Heart left ventricle (tissue), 16 donors: ENCODE data around the gene INPP5D. TPM values are rescaled to one million over a fixed set of nuclear protein-coding genes. Genes with fewer than 3 reads are reported as not detected.

Experiments used
- ATAC-seq, 4 donors: fragments of 200-7000 bp; cut with Tn5 transposase; one replicate each; pipeline ENCODE4 v1.9.1; 2020 to 2022; ENCODE audit warnings: moderate library complexity in 4 of 4, mild to moderate bottlenecking in 3 of 4, moderate number of reproducible peaks in 1 of 4
- DNase-seq, 5 donors: peaks; one replicate each; pipeline ENCODE4 v3.0.0-alpha.2; 2020
- H3K27ac ChIP-seq, 12 donors: fragments of 200-600 bp; sonication (generic) in 4 of 12; one replicate each; pipeline versions ENCODE4 v1.5.0 to v1.8.0; 2016 to 2022; ENCODE audit warnings: mild to moderate bottlenecking in 2 of 12
- H3K27me3 ChIP-seq, 9 donors: fragments of 200-600 bp; sonication (generic) in 2 of 9; one replicate each; pipeline versions ENCODE4 v1.5.1 to v1.8.0; 2016 to 2022; ENCODE audit warnings: mild to moderate bottlenecking in 3 of 9
- H3K36me3 ChIP-seq, 9 donors: fragments of 200-600 bp; sonication (generic) in 2 of 9; one replicate each; pipeline versions ENCODE4 v1.5.0 to v1.8.0; 2018 to 2022; ENCODE audit warnings: mild to moderate bottlenecking in 2 of 9
- H3K4me1 ChIP-seq, 12 donors: fragments of 200-600 bp; sonication (generic) in 4 of 12; one replicate each; pipeline versions ENCODE4 v1.5.0 to v1.8.0; 2016 to 2022; ENCODE audit warnings: mild to moderate bottlenecking in 3 of 12
- H3K4me3 ChIP-seq, 12 donors: fragments of 200-600 bp; sonication (generic) in 4 of 12; one replicate each; pipeline versions ENCODE4 v1.5.0 to v1.8.0; 2017 to 2022; ENCODE audit warnings: mild to moderate bottlenecking in 9 of 12, moderate library complexity in 4 of 12
- H3K9me3 ChIP-seq, 12 donors: fragments of 200-600 bp; sonication (generic) in 4 of 12; one replicate each; pipeline versions ENCODE4 v1.5.0 to v1.8.0; 2016 to 2022; ENCODE audit warnings: mild to moderate bottlenecking in 1 of 12
- POLR2A ChIP-seq, 2 donors: fragments of 450-650 bp; IDR thresholded peaks; one replicate each; pipeline ENCODE4 v1.6.1; 2017; ENCODE audit warnings: antibody characterized with exemption in 2 of 2, mild to moderate bottlenecking in 2 of 2, moderate library complexity in 2 of 2
- WGBS, 4 donors: extraction: QIAGEN DNeasy Blood & Tissue Kit in 2 of 4; methylation state at CpG; one replicate each; pipeline versions ENCODE4 v1.1.5 to v1.1.7; 2013 to 2018; 5-methylcytosine and 5-hydroxymethylcytosine counted together
- intact Hi-C, 10 donors: fragments of 100-400 bp; cut with DNase I; formaldehyde crosslinking; loops; one replicate each; pipeline versions ENCODE4 v1.11.1 to v1.14.2; 2022
- polyA plus RNA-seq, 2 donors: library from polyadenylated mRNA; stranded (reverse); fragments of 200-250 nt; gene quantifications; one replicate each; pipeline ENCODE4 v1.2.3, GENCODE V29; 2013
- total RNA-seq, 9 donors: library from RNA; depleted of rRNA in 2 of 9; stranded (reverse); fragments of >200 nt in 2 of 9; fragmentation: NEBNext Ultra II Directional in 3 of 9; extraction: Animal tissue kit (Norgen Biotek cat#: 25700) in 3 of 9; gene quantifications; one replicate each; pipeline versions ENCODE4 v1.1.0 to v1.2.4, GENCODE V29; 2016 to 2023
- TF ChIP-seq, protein P1 (sequence below), 12 donors: fragments of 200-600 bp; sonication (generic) in 4 of 12; IDR thresholded peaks; one replicate each; pipeline versions ENCODE4 v1.5.0 to v1.8.0; 2018 to 2022; ENCODE audit warnings: antibody characterized with exemption in 12 of 12, mild to moderate bottlenecking in 5 of 12
- donor health status: ischemic (EF 13 %, LVEDD 7.1; RV severe dilation, severe dysfunction).
- donor health status: healthy with polysubstance abuse.
- donor health status: DM: no; HTN: yes; CAD: no.
- donor health status: DM: no; HTN: no; CAD: no.
- donor health status: ischemic (EF 25% LVEDD 6.9; RV normal size, moderate dysfunction).
- donor health status: ischemic (EF 25% LVEDD 5.7; RV mildly dilated, moderate dysfunction).
- donor health status: healthy.
- donor health status: DM: yes; HTN: yes; CAD: no.
- donor health status: ischemic (EF 35%, LVEDD 5.7; RV mildly dilated, moderate dysfunction).
- donor health status: nonischemic (EF 11% LVEDD 7.7; RV severe dilation, severe dysfunction).
- donor health status: DM: yes; HTN: yes; CAD: no.
- donor health status: PGD.
- donor health status: ischemic (EF 29% LVEDD 5.4; RV normal size, mild dysfunction).
- donor health status: nonischemic (EF 23%, LVEDD 6.1; RV moderate dilation, normal function).

Gene INPP5D
- total and polyA plus RNA-seq, 11 donors = 2.8 to 29.1 (median 4.9) TPM

DNA sequence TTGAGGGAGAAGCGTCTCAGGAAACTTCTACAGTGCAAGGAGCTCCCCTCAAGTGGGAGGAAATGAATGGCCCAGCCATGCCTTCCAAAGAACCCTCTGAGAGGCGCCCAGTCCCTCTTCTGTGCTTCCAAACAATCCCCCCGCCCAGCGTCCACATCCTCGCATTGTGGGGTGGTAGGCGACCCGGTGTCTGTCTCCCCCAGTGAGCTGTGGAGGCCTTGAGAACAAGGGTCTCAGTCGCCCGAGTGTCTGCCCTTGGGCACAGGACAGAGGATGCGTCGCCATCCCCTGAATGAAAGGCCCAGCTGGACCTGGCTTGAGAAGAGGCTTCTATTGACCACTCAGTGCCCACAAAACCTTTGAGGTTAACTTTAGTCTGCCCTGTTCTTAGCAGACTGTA lies 29.7 kb downstream of the INPP5D start:
- intact Hi-C loops = no loop called here
- TF ChIP-seq POLR2A (IDR thresholded peaks at IDR 0.05) = no peak
- TF ChIP-seq, protein P1, sequence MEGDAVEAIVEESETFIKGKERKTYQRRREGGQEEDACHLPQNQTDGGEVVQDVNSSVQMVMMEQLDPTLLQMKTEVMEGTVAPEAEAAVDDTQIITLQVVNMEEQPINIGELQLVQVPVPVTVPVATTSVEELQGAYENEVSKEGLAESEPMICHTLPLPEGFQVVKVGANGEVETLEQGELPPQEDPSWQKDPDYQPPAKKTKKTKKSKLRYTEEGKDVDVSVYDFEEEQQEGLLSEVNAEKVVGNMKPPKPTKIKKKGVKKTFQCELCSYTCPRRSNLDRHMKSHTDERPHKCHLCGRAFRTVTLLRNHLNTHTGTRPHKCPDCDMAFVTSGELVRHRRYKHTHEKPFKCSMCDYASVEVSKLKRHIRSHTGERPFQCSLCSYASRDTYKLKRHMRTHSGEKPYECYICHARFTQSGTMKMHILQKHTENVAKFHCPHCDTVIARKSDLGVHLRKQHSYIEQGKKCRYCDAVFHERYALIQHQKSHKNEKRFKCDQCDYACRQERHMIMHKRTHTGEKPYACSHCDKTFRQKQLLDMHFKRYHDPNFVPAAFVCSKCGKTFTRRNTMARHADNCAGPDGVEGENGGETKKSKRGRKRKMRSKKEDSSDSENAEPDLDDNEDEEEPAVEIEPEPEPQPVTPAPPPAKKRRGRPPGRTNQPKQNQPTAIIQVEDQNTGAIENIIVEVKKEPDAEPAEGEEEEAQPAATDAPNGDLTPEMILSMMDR (IDR thresholded peaks at IDR 0.05) = no peak
- Histone ChIP-seq H3K27ac (no peak overlapping the region), H3K36me3 (peaks cover 0 to 18% (median 0%) of the 10 kb centered on the region in 9 donors), H3K27me3 (no peaks in the 10 kb centered on the region), H3K9me3 (no peaks in the 10 kb centered on the region), H3K4me3 (no peak overlapping the region), H3K4me1 (peaks cover 0 to 81% (median 9%) of the 10 kb centered on the region in 12 donors)
- WGBS, 4 donors = 90 to 97% (median 93%) methylated on average over 11 of the region's 11 CpGs
- no peak for DNase-seq
- ATAC-seq = no peak

DNA sequence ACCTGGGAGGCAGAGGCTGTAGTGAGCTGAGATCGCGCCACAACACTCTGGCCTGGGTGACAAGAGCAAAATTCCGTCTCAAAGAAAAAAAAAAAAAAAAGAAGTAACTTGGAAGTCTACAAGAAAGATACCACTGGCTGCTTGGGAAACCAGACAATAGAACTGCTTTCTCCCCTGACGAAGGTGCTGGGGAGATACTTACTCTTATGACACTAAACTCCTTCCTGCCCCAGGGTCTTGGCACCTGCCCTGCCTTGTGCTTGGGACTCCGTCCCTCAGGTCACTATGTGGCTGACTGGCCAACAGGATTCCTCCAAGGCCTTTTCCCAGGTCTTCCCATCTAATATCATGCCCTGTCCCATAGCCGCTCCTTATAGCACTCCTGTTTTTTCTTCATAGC lies 30.7 kb downstream of the INPP5D start:
- peaks cover 0 to 70% (median 3%) of the 10 kb centered on the region in 12 donors for H3K4me1 ChIP-seq
- 89 to 95% (median 91%) methylated on average over 6 of the region's 6 CpGs for WGBS, 4 donors
- no peak overlapping the region for H3K27ac ChIP-seq
- ATAC-seq (no peak), DNase-seq (no peak)
- TF ChIP-seq, protein P1 (IDR thresholded peaks at IDR 0.05) = no peak
- no peak for TF ChIP-seq POLR2A (IDR thresholded peaks at IDR 0.05)
- no peaks in the 10 kb centered on the region for H3K9me3 ChIP-seq
- intact Hi-C loops = no loop called here
- no peak overlapping the region for H3K4me3 ChIP-seq
- no peaks in the 10 kb centered on the region for H3K27me3 ChIP-seq
- H3K36me3 ChIP-seq = peaks cover 0 to 19% (median 0%) of the 10 kb centered on the region in 9 donors

DNA sequence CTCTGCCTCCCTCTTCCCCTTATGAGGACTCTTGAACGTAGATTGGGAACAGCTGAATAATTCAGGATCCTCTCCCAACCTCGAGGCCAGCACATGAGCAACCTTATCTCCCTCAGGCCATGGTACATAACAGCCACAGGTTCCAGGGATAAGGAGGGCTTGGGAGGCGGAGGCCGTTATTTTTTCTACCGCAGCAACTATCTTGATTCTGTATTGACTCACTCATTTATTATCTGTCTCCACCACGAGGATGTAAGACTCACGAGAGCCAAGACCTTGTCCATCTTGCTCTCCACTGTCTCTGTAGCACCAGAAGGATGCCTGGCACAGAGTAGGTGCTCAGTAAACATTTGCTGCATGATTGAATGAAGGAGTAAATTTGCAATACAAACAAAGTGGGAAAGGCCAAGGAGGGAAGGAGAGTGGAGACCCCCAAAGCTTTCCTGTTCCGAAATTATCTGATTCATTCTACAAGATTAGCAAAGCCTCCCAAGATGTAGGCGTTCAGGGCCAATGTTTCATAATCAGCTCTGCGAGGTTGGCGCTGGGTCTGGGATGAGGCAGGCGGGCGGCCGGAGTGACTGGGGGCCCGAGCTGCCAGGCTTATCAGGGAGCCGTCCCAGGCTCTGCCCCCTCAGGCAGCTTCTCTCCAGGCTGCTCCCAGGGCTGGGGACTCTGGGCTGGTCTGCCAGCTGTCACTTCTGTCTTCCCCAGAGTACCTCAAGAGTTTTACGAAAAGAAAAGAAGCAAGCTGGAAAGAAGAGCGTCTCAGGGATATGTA lies 31.6 kb downstream of the INPP5D start:
- ATAC-seq (no peak), DNase-seq (no peak)
- Histone ChIP-seq H3K36me3 (peaks cover 0 to 26% (median 0%) of the 10 kb centered on the region in 9 donors), H3K4me3 (no peak overlapping the region), H3K4me1 (peaks cover 0 to 61% (median 0%) of the 10 kb centered on the region in 12 donors), H3K27ac (peak overlapping the region in 1 of 12 donors; percentile 74), H3K9me3 (no peaks in the 10 kb centered on the region), H3K27me3 (no peaks in the 10 kb centered on the region)
- intact Hi-C loops = no loop called here
- TF ChIP-seq, protein P1 (IDR thresholded peaks at IDR 0.05) = no peak
- no peak for TF ChIP-seq POLR2A (IDR thresholded peaks at IDR 0.05)
- 75 to 79% (median 77%) methylated on average over 18 of the region's 18 CpGs for WGBS, 4 donors

DNA sequence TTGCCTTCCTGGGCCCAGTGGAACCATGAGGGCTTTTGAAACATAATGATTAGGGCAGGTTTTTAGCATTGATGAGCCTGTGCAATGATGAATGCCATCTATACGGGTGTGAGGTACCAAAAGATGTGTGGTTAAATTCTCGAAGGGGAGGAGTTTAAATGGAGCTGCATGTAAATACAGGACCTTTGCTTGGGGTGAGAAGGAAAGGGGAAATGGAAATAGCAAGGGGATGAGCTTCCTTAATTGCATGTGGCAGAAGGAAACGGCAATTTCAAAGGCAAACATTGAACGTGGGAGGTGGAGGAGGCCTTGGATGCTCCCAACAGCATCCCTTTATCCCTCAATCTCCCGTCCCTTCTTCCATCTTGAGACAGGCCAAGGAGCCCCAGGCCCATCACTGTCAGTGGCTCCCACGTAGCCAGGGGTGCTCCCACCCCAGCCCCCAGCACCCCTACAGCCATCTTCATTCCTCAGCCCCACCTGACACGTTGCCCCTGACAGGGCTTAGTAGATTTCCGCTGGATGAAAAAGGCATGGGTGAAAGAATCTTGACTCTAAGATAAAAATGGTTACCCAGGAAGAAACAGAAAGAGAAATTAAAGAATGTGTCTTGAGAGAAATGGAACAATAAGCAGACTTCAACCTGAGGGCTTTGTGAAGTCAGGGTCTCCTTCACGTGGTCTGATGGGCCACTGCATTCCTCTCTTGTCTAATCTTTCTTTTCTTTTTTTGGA lies 32.5 kb downstream of the INPP5D start:
- DNase-seq (no peak), ATAC-seq (peak in 1 of 4 donors; percentile 29)
- Histone ChIP-seq H3K9me3 (no peaks in the 10 kb centered on the region), H3K27me3 (no peaks in the 10 kb centered on the region), H3K36me3 (peaks cover 0 to 26% (median 0%) of the 10 kb centered on the region in 9 donors), H3K4me3 (peak overlapping the region in 1 of 12 donors; percentile 18), H3K4me1 (peaks cover 0 to 53% (median 0%) of the 10 kb centered on the region in 12 donors), H3K27ac (peak overlapping the region in 2 of 12 donors; percentile 46 to 74)
- 67 to 72% (median 69%) methylated on average over 9 of the region's 9 CpGs for WGBS, 4 donors
- intact Hi-C loops = no loop called here
- TF ChIP-seq, protein P1 (IDR thresholded peaks at IDR 0.05) = no peak
